ENCODE data around the gene DSE. TPM values are rescaled to one million over a fixed set of nuclear protein-coding genes. Genes with fewer than 3 reads are reported as not detected.

Gene DSE
- total RNA-seq, 4 donors from 2014 or later, result 29.0 to 50.4 (median 38.7) TPM

GRCh38 chr6:116385459-116385802 is 14.7 kb downstream of the DSE start:
- intact Hi-C loops (cut with DNase I; ENCODE audit: low total_unique reads), result no loop called here
- WGBS, 2 donors, result 34 to 36% methylated on average over 1 of the region's 1 CpG
- TF ChIP-seq POLR2A (IDR thresholded peaks at IDR 0.05) (no peak), CTCF (IDR thresholded peaks at IDR 0.05) (no peak)
- no peak overlapping the region for H3K4me3 ChIP-seq (ENCODE audit: low read depth, poor library complexity, severe bottlenecking)
- no peak for DNase-seq (ENCODE audit: low spot score in 2 of 2)

GRCh38 chr6:116385921-116386320 is 15.2 kb downstream of the DSE start:
- intact Hi-C loops (cut with DNase I; ENCODE audit: low total_unique reads), result no loop called here
- TF ChIP-seq POLR2A (IDR thresholded peaks at IDR 0.05) (no peak), CTCF (IDR thresholded peaks at IDR 0.05) (no peak)

GRCh38 chr6:116386581-116387299 is 16.0 kb downstream of the DSE start:
- no peak for DNase-seq (ENCODE audit: low spot score in 2 of 2)
- intact Hi-C loops (cut with DNase I; ENCODE audit: low total_unique reads), result no loop called here
- WGBS, 2 donors, result 35 to 53% methylated on average over 4 of the region's 4 CpGs
- TF ChIP-seq POLR2A (IDR thresholded peaks at IDR 0.05) (no peak), CTCF (IDR thresholded peaks at IDR 0.05) (no peak)
- H3K4me3 ChIP-seq (ENCODE audit: low read depth, poor library complexity, severe bottlenecking), result no peak overlapping the region

More at GRCh38 chr6:116385921-116386320, 15.2 kb downstream of the DSE start:
- no peak overlapping the region for H3K4me3 ChIP-seq (ENCODE audit: low read depth, poor library complexity, severe bottlenecking)
- DNase-seq (ENCODE audit: low spot score in 2 of 2), result no peak

GRCh38 chr6:116387374-116387773 is 16.6 kb downstream of the DSE start:
- no peak for TF ChIP-seq POLR2A (IDR thresholded peaks at IDR 0.05)
- TF ChIP-seq CTCF (IDR thresholded peaks at IDR 0.05), result no peak
- WGBS, 2 donors, result 59 to 66% methylated on average over 3 of the region's 3 CpGs
- DNase-seq (ENCODE audit: low spot score in 2 of 2), result no peak
- H3K4me3 ChIP-seq (ENCODE audit: low read depth, poor library complexity, severe bottlenecking), result no peak overlapping the region
- intact Hi-C loops (cut with DNase I; ENCODE audit: low total_unique reads), result no loop called here

- 66 to 73% methylated on average over 3 of the region's 3 CpGs for WGBS, 2 donors
- TF ChIP-seq POLR2A (IDR thresholded peaks at IDR 0.05) (no peak), CTCF (IDR thresholded peaks at IDR 0.05) (no peak)
- intact Hi-C loops (cut with DNase I; ENCODE audit: low total_unique reads), result no loop called here
- H3K4me3 ChIP-seq (ENCODE audit: low read depth, poor library complexity, severe bottlenecking), result no peak overlapping the region
- DNase-seq (ENCODE audit: low spot score in 2 of 2), result no peak
Measured at GRCh38 chr6:116388924-116389323, 18.2 kb downstream of the DSE start.

- TF ChIP-seq POLR2A (IDR thresholded peaks at IDR 0.05), result no peak
- TF ChIP-seq CTCF (IDR thresholded peaks at IDR 0.05), result no peak
- DNase-seq (ENCODE audit: low spot score in 2 of 2), result no peak
- intact Hi-C loops (cut with DNase I; ENCODE audit: low total_unique reads), result no loop called here
- H3K4me3 ChIP-seq (ENCODE audit: low read depth, poor library complexity, severe bottlenecking), result no peak overlapping the region
Measured at GRCh38 chr6:116389357-116389756, 18.6 kb downstream of the DSE start.
